HepG2 (cell line): ENCODE data around the gene MTCH2. TPM values are rescaled to one million over a fixed set of nuclear protein-coding genes. Genes with fewer than 3 reads are reported as not detected.

Experiments
- ATF1 ChIP-seq: IDR thresholded peaks from 2 replicates; pipeline ENCODE4 v1.6.1; 2016; ENCODE audit warnings: mild to moderate bottlenecking, control low read depth
- CBX2 ChIP-seq, 2 experiments: fragments of 200-600 bp in 1 of 2; sonication (generic); formaldehyde crosslinking in 1 of 2; IDR thresholded peaks; 2 replicates each; pipeline versions ENCODE4 v1.7.0 to v1.8.1; 2018 to 2022; ENCODE audit warnings: low read depth in 2 of 2, low read length in 1 of 2, mild to moderate bottlenecking in 1 of 2, missing genetic modification reagents in 1 of 2
- HOXD1 ChIP-seq: sonication (generic); formaldehyde crosslinking; IDR thresholded peaks from 2 replicates; pipeline ENCODE4 v1.5.0; 2020; ENCODE audit warnings: missing genetic modification reagents
- IRF9 ChIP-seq: sonication (generic); formaldehyde crosslinking; IDR thresholded peaks from 2 replicates; pipeline ENCODE4 v1.8.0; 2022; ENCODE audit warnings: missing genetic modification reagents, mild to moderate bottlenecking, borderline replicate concordance
- MIER2 ChIP-seq: IDR thresholded peaks from 2 replicates; pipeline ENCODE4 v1.6.1; 2016; ENCODE audit warnings: missing biosample characterization, missing genetic modification reagents
- REL ChIP-seq: sonication (generic); formaldehyde crosslinking; conservative IDR thresholded peaks from 2 replicates; pipeline ENCODE4 v1.8.0; 2022; ENCODE audit warnings: mild to moderate bottlenecking, missing genetic modification reagents, moderate library complexity
- RORA ChIP-seq: sonication (generic); formaldehyde crosslinking; IDR thresholded peaks from 2 replicates; pipeline ENCODE4 v1.5.0; 2020; ENCODE audit warnings: mild to moderate bottlenecking, missing genetic modification reagents, moderate library complexity
- SRF ChIP-seq: IDR thresholded peaks from 2 replicates; pipeline ENCODE4 v1.6.1; 2011; ENCODE audit warnings: mild to moderate bottlenecking, low read depth, low read length, moderate library complexity
- SUZ12 ChIP-seq: fragments of 150-350 bp; IDR thresholded peaks from 2 replicates; pipeline ENCODE4 v1.6.1; 2014; ENCODE audit warnings: low read depth, low read length
- TOPORS ChIP-seq: sonication (generic); formaldehyde crosslinking; IDR thresholded peaks from 2 replicates; pipeline ENCODE4 v1.8.0; 2023; ENCODE audit warnings: mild to moderate bottlenecking, missing genetic modification reagents
- ZBTB10 ChIP-seq: sonication (generic); formaldehyde crosslinking; IDR thresholded peaks from 2 replicates; pipeline ENCODE4 v1.4.0; 2020; ENCODE audit warnings: missing genetic modification reagents, borderline replicate concordance
- ZBTB39 ChIP-seq: sonication (generic); formaldehyde crosslinking; IDR thresholded peaks from 2 replicates; pipeline ENCODE4 v1.5.0; 2020; ENCODE audit warnings: missing genetic modification reagents
- ZEB1 ChIP-seq: IDR thresholded peaks from 2 replicates; pipeline ENCODE4 v1.6.1; 2012; ENCODE audit warnings: mild to moderate bottlenecking, low read depth, inconsistent platforms; ENCODE audit not compliant: insufficient replicate concordance
- ZFP41 ChIP-seq: sonication (generic); formaldehyde crosslinking; IDR thresholded peaks from 2 replicates; pipeline ENCODE4 v1.4.0; 2020; ENCODE audit warnings: mild to moderate bottlenecking, missing genetic modification reagents, borderline replicate concordance
- ZNF12 ChIP-seq: sonication (generic); formaldehyde crosslinking; IDR thresholded peaks from 2 replicates; pipeline ENCODE4 v1.5.0; 2020; ENCODE audit warnings: missing genetic modification reagents
- ZNF20 ChIP-seq: sonication (generic); formaldehyde crosslinking; IDR thresholded peaks from 2 replicates; pipeline ENCODE4 v1.4.0; 2020; ENCODE audit warnings: mild to moderate bottlenecking, moderate library complexity, missing genetic modification reagents
- ZNF30 ChIP-seq: sonication (generic); formaldehyde crosslinking; IDR thresholded peaks from 2 replicates; pipeline ENCODE4 v1.5.0; 2020; ENCODE audit warnings: mild to moderate bottlenecking, missing genetic modification reagents
- ZNF331 ChIP-seq: sonication (generic); formaldehyde crosslinking; IDR thresholded peaks from 2 replicates; pipeline ENCODE4 v1.4.0; 2020; ENCODE audit warnings: missing genetic modification reagents
- ZNF414 ChIP-seq: sonication (generic); formaldehyde crosslinking; IDR thresholded peaks from 2 replicates; pipeline ENCODE4 v1.5.0; 2020; ENCODE audit warnings: missing genetic modification reagents
- ZNF574 ChIP-seq: sonication (generic); formaldehyde crosslinking; IDR thresholded peaks from 2 replicates; pipeline ENCODE4 v1.4.0; 2020; ENCODE audit warnings: missing genetic modification reagents
- polyA plus RNA-seq, 8 experiments: library from polyadenylated mRNA; depleted of rRNA in 3 of 8; stranded (reverse) in 7 of 8; unstranded in 1 of 8; fragments of >200 nt; fragmentation: Illumina TruSeq in 4 of 8; extraction: Trizol in 4 of 8; gene quantifications; 2 replicates each; pipeline versions ENCODE4 v1.2.1 to v1.2.3, GENCODE V29; 2011 to 2016; ENCODE audit warnings: low read depth in 4 of 8, missing spikeins in 1 of 8, mixed read lengths in 1 of 8; ENCODE audit not compliant: insufficient read depth in 1 of 8
- total RNA-seq, 5 experiments: library from RNA; depleted of rRNA; stranded (reverse); fragments of >200 nt; fragmentation: Illumina TruSeq; extraction: Trizol; gene quantifications; 2 replicates each; pipeline ENCODE4 v1.2.3, GENCODE V29; 2016; ENCODE audit warnings: low read depth in 1 of 5

MTCH2 gene
- total and polyA plus RNA-seq, 2 of the 13 experiments (the other 11 are each of a cell fraction or from before 2014, with no cell fraction given), result 112 to 272 TPM

- TF ChIP-seq ZNF414 (CRISPR knock-in tag) (no peak), ZNF331 (CRISPR knock-in tag) (no peak), ZEB1 (no peak), ZNF30 (no peak), SRF (no peak), ATF1 (CRISPR knock-in tag) (no peak), ZFP41 (CRISPR knock-in tag) (no peak), ZNF12 (CRISPR knock-in tag) (0 out of 2 replicates have a peak, but pooled peaks have one; percentile 40), RORA (CRISPR knock-in tag) (no peak), SUZ12 (no peak), ZBTB10 (CRISPR knock-in tag) (no peak), REL (no peak), ZNF20 (CRISPR knock-in tag) (no peak), MIER2 (CRISPR knock-in tag) (no peak), CBX2 (IDR thresholded peaks at IDR 0.05; ENCODE audit: low read depth, low read length) (no peak), CBX2 (CRISPR knock-in tag; IDR thresholded peaks at IDR 0.05; ENCODE audit: low read depth) (no peak), HOXD1 (CRISPR knock-in tag) (0 out of 2 replicates have a peak, but pooled peaks have one; percentile 30), IRF9 (CRISPR knock-in tag) (0 out of 2 replicates have a peak, but pooled peaks have one; percentile 37), ZNF574 (CRISPR knock-in tag) (0 out of 2 replicates have a peak, but pooled peaks have one; percentile 11), TOPORS (CRISPR knock-in tag) (no peak), ZBTB39 (no peak)
Measured at GRCh38 chr11:47587723-47588326, 54.5 kb downstream of the MTCH2 start (continued).
